Small intestine (tissue), 7 donors: ENCODE data around the gene LRP1B. TPM values are rescaled to one million over a fixed set of nuclear protein-coding genes. Genes with fewer than 3 reads are reported as not detected.
"Not testable (repeated sequence)": the region's sequence is repeated elsewhere in the genome, so short reads cannot be mapped to it uniquely, and the experiment has no call there.

ENCODE experiments used
- DNase-seq, 2 donors: peaks; one replicate each; pipeline versions ENCODE4 v3.0.0 to v3.0.0-alpha.2; 2013
- FAIRE-seq: peaks from 2 replicates; lab custom pipeline; 2012; peaks lifted over from hg19 to GRCh38; lab: Jason Lieb, UNC
- H3K27ac ChIP-seq, 3 donors: one replicate each; pipeline ENCODE4 v1.5.1; 2013; ENCODE audit warnings: low read length in 2 of 3, mild to moderate bottlenecking in 2 of 3, control low read depth in 1 of 3, inconsistent platforms in 1 of 3, low read depth in 1 of 3, moderate library complexity in 1 of 3
- H3K27me3 ChIP-seq, 3 donors: one replicate each; pipeline ENCODE4 v1.6.1; 2013; ENCODE audit warnings: low read length in 3 of 3, inconsistent platforms in 1 of 3; ENCODE audit not compliant: control insufficient read depth in 3 of 3, insufficient read depth in 3 of 3
- H3K36me3 ChIP-seq, 3 donors: one replicate each; pipeline ENCODE4 v1.6.1; 2013; ENCODE audit warnings: low read length in 3 of 3, inconsistent platforms in 1 of 3, low read depth in 1 of 3, mild to moderate bottlenecking in 1 of 3, moderate library complexity in 1 of 3; ENCODE audit not compliant: control insufficient read depth in 3 of 3, insufficient read depth in 2 of 3
- H3K4me1 ChIP-seq, 3 donors: one replicate each; pipeline ENCODE4 v1.6.1; 2013; ENCODE audit warnings: low read length in 2 of 3, inconsistent platforms in 1 of 3, low read depth in 1 of 3, mild to moderate bottlenecking in 1 of 3, moderate library complexity in 1 of 3; ENCODE audit not compliant: control insufficient read depth in 3 of 3, insufficient read depth in 2 of 3
- H3K4me3 ChIP-seq, 3 donors: one replicate each; pipeline ENCODE4 v1.5.1; 2013; ENCODE audit warnings: low read length in 3 of 3, control low read depth in 1 of 3, inconsistent platforms in 1 of 3, low read depth in 1 of 3, mild to moderate bottlenecking in 1 of 3, moderate library complexity in 1 of 3
- H3K9me3 ChIP-seq, 2 donors: one replicate each; pipeline ENCODE4 v1.6.1; 2013; ENCODE audit warnings: low read depth in 1 of 2, low read length in 1 of 2; ENCODE audit not compliant: control insufficient read depth in 2 of 2, insufficient read depth in 1 of 2
- WGBS, 3 donors: extraction: QIAGEN DNeasy Blood & Tissue Kit; methylation state at CpG; one replicate each; pipeline ENCODE4 v1.1.7; 2013; 5-methylcytosine and 5-hydroxymethylcytosine counted together
- polyA plus RNA-seq, 4 donors: library from polyadenylated mRNA; stranded (reverse) in 3 of 4; unstranded in 1 of 4; fragments of 200-250 nt in 3 of 4; fragments of 120-200 nt in 1 of 4; gene quantifications; one replicate each; pipeline versions ENCODE4 v1.2.1 to v1.2.3, GENCODE V29; 2013
- donor health status: healthy with polysubstance abuse.
- donor health status: control.
- donor health status: control.
- donor health status: Bipolar disorder and iron deficiency.
- donor health status: healthy.

LRP1B gene
- polyA plus RNA-seq, 4 donors = 0.07 to 0.64 TPM; not detected in 2

GRCh38 chr2:140994856-140995255, 1136.0 kb downstream of the LRP1B start:
- FAIRE-seq = no peak

GRCh38 chr2:140990416-140990815, 1140.4 kb downstream of the LRP1B start:
- Histone ChIP-seq H3K9me3 (no peaks in the 10 kb centered on the region), H3K4me3 (no peak overlapping the region), H3K27ac (no peak overlapping the region), H3K27me3 (no peaks in the 10 kb centered on the region), H3K4me1 (no peaks in the 10 kb centered on the region), H3K36me3 (no peaks in the 10 kb centered on the region)
- FAIRE-seq (no peak), DNase-seq (no peak)
- WGBS, 3 donors = 66 to 82% (median 79%) methylated on average over 1 of the region's 1 CpG

More at GRCh38 chr2:140994856-140995255, 1136.0 kb downstream of the LRP1B start:
- Histone ChIP-seq H3K4me1 (no peaks in the 10 kb centered on the region), H3K36me3 (no peaks in the 10 kb centered on the region), H3K27me3 (no peaks in the 10 kb centered on the region), H3K9me3 (no peaks in the 10 kb centered on the region), H3K4me3 (no peak overlapping the region), H3K27ac (no peak overlapping the region)
- DNase-seq = no peak

GRCh38 chr2:140988597-140988996, 1142.2 kb downstream of the LRP1B start:
- H3K4me3 ChIP-seq = no peak overlapping the region
- FAIRE-seq = no peak

GRCh38 chr2:140986456-140986855, 1144.4 kb downstream of the LRP1B start:
- FAIRE-seq (no peak), DNase-seq (no peak)
- H3K27me3 ChIP-seq = no peaks in the 10 kb centered on the region
- H3K4me3 ChIP-seq = no peak overlapping the region
- H3K4me1 ChIP-seq = no peaks in the 10 kb centered on the region
- H3K36me3 ChIP-seq = no peaks in the 10 kb centered on the region
- H3K27ac ChIP-seq = no peak overlapping the region
- H3K9me3 ChIP-seq = no peaks in the 10 kb centered on the region
- 68 to 85% (median 81%) methylated on average over 1 of the region's 1 CpG for WGBS, 3 donors

More at GRCh38 chr2:140988597-140988996, 1142.2 kb downstream of the LRP1B start:
- no peak for DNase-seq
- Histone ChIP-seq H3K9me3 (no peaks in the 10 kb centered on the region), H3K36me3 (no peaks in the 10 kb centered on the region), H3K27me3 (no peaks in the 10 kb centered on the region), H3K4me1 (no peaks in the 10 kb centered on the region), H3K27ac (no peak overlapping the region)

- Histone ChIP-seq H3K4me3 (no peak overlapping the region), H3K4me1 (no peaks in the 10 kb centered on the region), H3K27me3 (no peaks in the 10 kb centered on the region), H3K27ac (no peak overlapping the region), H3K36me3 (no peaks in the 10 kb centered on the region), H3K9me3 (no peaks in the 10 kb centered on the region)
- DNase-seq (no peak), FAIRE-seq (no peak)
Measured at GRCh38 chr2:140975237-140975636, 1155.6 kb downstream of the LRP1B start.

GRCh38 chr2:140972724-140973123, 1158.1 kb downstream of the LRP1B start:
- H3K4me3 ChIP-seq = no peak overlapping the region
- FAIRE-seq (no peak), DNase-seq (no peak)
- H3K4me1 ChIP-seq = no peaks in the 10 kb centered on the region
- H3K9me3 ChIP-seq = no peaks in the 10 kb centered on the region
- WGBS, 3 donors = 62 to 91% (median 90%) methylated on average over 1 of the region's 1 CpG
- no peaks in the 10 kb centered on the region for H3K36me3 ChIP-seq
- H3K27me3 ChIP-seq = no peaks in the 10 kb centered on the region
- H3K27ac ChIP-seq = no peak overlapping the region

GRCh38 chr2:140964324-140964723, 1166.5 kb downstream of the LRP1B start:
- not testable (repeated sequence) for H3K36me3 ChIP-seq, H3K27ac ChIP-seq, H3K27me3 ChIP-seq, H3K4me1 ChIP-seq, H3K9me3 ChIP-seq, FAIRE-seq, DNase-seq, H3K4me3 ChIP-seq
- 54 to 89% (median 60%) methylated on average over 8 to 11 of the region's 11 CpGs for WGBS, 3 donors

GRCh38 chr2:140949932-140950331, 1180.9 kb downstream of the LRP1B start:
- no peaks in the 10 kb centered on the region for H3K36me3 ChIP-seq
- WGBS, 3 donors = 69 to 100% methylated on average over 1 of the region's 1 CpG; no CpG with 5 or more reads in 1 of the 3 donors
- FAIRE-seq = no peak
- no peak for DNase-seq
- no peak overlapping the region for H3K4me3 ChIP-seq
- no peaks in the 10 kb centered on the region for H3K27me3 ChIP-seq
- H3K4me1 ChIP-seq = no peaks in the 10 kb centered on the region
- H3K27ac ChIP-seq = no peak overlapping the region
- H3K9me3 ChIP-seq = no peaks in the 10 kb centered on the region

GRCh38 chr2:140947236-140947635, 1183.6 kb downstream of the LRP1B start:
- H3K27me3 ChIP-seq = no peaks in the 10 kb centered on the region
- H3K9me3 ChIP-seq = no peaks in the 10 kb centered on the region
- H3K4me1 ChIP-seq = no peaks in the 10 kb centered on the region
- H3K27ac ChIP-seq = no peak overlapping the region
- 61 to 79% (median 70%) methylated on average over 4 of the region's 4 CpGs for WGBS, 3 donors
- FAIRE-seq (no peak), DNase-seq (no peak)
- no peaks in the 10 kb centered on the region for H3K36me3 ChIP-seq
- no peak overlapping the region for H3K4me3 ChIP-seq
